Measurements from ENCODE around the gene ZNF492. TPM values are rescaled to one million over a fixed set of nuclear protein-coding genes. Genes with fewer than 3 reads are reported as not detected.

The ZNF492 gene
- 0.19 and 0.53 TPM in 2 replicates for total RNA-seq

DNA sequence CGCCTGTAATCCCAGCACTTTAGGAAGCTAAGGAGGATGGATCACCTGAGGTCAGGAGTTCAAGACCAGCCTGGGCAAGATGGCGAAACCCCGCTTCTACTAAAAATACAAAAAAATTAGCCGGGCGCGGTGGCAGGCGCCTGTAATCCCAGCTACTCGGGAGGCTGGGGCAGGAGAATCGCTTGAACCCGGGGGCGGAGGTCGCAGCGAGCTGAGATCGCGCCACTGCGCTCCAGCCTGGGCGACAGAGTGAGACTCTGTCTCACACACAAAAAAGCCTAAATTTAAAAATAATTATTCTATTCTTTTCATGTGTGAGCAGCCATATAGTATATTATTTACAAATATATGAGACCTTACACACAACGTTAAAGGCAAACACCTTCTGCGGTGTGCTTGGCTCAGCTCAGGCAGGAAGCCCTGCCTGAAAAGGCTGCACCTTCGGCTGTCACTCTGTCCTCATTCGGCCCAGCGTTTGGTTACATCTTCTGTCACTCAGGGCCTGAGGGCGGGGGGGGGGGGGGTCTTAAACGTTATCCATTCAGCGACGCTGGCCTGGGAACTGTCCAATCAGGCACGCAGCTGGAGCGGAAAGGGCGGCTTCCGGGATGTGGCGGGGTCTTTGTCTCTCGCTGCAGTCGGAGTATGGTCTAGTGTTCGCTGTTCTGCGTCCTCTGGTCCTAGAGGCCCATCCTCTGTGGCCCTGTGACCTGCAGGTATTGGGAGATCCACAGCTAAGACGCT, at the start of gene ZNF492:
TSS of gene ZNF492 (plus strand) at position 619 of the 744 bp plus-strand sequence. CDS start 19,076 bp downstream, outside the sequence.

Other genes starting within 250 kb of the ZNF492 start
- gene ZNF98, start 212.0 kb upstream of the ZNF492 start, total RNA-seq, result 0.25 and 0.26 TPM in 2 replicates
- gene ZNF99, start 149.8 kb downstream of the ZNF492 start, total RNA-seq, result not detected in 2 replicates
- not detected in 2 replicates for gene ZNF723, start 198.0 kb downstream of the ZNF492 start, total RNA-seq